Endothelial cell of umbilical vein (primary cell): ENCODE data around the gene CDC42EP4. TPM values are rescaled to one million over a fixed set of nuclear protein-coding genes. Genes with fewer than 3 reads are reported as not detected.

Experiments
- BruUV-seq: library from RNA; stranded (reverse); fragments of 400-500 nt; replicated peaks from 2 replicates; lab custom pipeline; 2021; lab: Mats Ljungman, UMichigan
- CTCF ChIA-PET: fragments of 300-600, 350-600 bp; sonication (Branson Sonifier 250); formaldehyde crosslinking; loops from one replicate; lab custom pipeline; 2021; ENCODE audit warnings: antibody characterized with exemption, inconsistent platforms; lab: Charles Lee
- POLR2A ChIA-PET: fragments of 300-600, 350-600 bp; sonication (Branson Sonifier 250); formaldehyde crosslinking; loops from one replicate; lab custom pipeline; 2021; ENCODE audit warnings: antibody characterized with exemption, inconsistent platforms; lab: Charles Lee
- DNase-seq: peaks from one replicate; pipeline ENCODE4 v3.0.0-alpha.2; 2011; ENCODE audit warnings: low read depth, low spot score
- FAIRE-seq: peaks from 2 replicates; lab custom pipeline; 2011; peaks lifted over from hg19 to GRCh38; lab: Jason Lieb, UNC
- H2AFZ ChIP-seq: 2 replicates; pipeline ENCODE4 v1.6.0; 2012; ENCODE audit warnings: low read depth, low read length, control low read depth, inconsistent platforms
- H3K27ac ChIP-seq: 2 replicates; pipeline ENCODE4 v1.5.1; 2011; ENCODE audit warnings: low read depth, mild to moderate bottlenecking, control low read depth, low read length, moderate library complexity; ENCODE audit not compliant: insufficient read depth
- H3K27me3 ChIP-seq, 2 experiments: 2 replicates each; pipeline versions ENCODE4 v1.6.0 to v1.6.1; 2011; ENCODE audit warnings: low read length in 2 of 2, mixed read lengths in 1 of 2; ENCODE audit not compliant: control insufficient read depth in 2 of 2, insufficient read depth in 2 of 2
- H3K36me3 ChIP-seq, 2 experiments: 2 replicates in 1 of 2; 3 replicates in 1 of 2; pipeline ENCODE4 v1.5.1; 2011; ENCODE audit warnings: low read length in 2 of 2, mild to moderate bottlenecking in 1 of 2, moderate library complexity in 1 of 2; ENCODE audit not compliant: control insufficient read depth in 2 of 2, insufficient read depth in 2 of 2; ENCODE audit errors: extremely low read depth in 1 of 2
- H3K4me1 ChIP-seq: 3 replicates; pipeline ENCODE4 v1.5.1; 2011; ENCODE audit warnings: mild to moderate bottlenecking, low read length; ENCODE audit not compliant: control insufficient read depth, insufficient read depth; ENCODE audit errors: extremely low read depth
- H3K4me2 ChIP-seq: 2 replicates; pipeline ENCODE4 v1.6.1; 2011; ENCODE audit warnings: low read length, control low read depth, mixed read lengths; ENCODE audit not compliant: insufficient read depth
- H3K4me3 ChIP-seq, 3 experiments: fragments of 200-600 bp in 1 of 3; sonication (generic), shearing (Covaris generic) in 1 of 3; replicated peaks in 1 of 3; 2 replicates each; pipeline ENCODE4 v1.5.1; 2011 to 2016; ENCODE audit warnings: control low read depth in 3 of 3, low read length in 3 of 3, mild to moderate bottlenecking in 2 of 3, inconsistent platforms in 1 of 3, low read depth in 1 of 3, moderate library complexity in 1 of 3; ENCODE audit not compliant: insufficient read depth in 1 of 3
- H3K79me2 ChIP-seq: 2 replicates; pipeline ENCODE4 v1.6.0; 2012; ENCODE audit warnings: low read length, inconsistent platforms; ENCODE audit not compliant: control insufficient read depth, insufficient read depth
- H3K9ac ChIP-seq: replicated peaks from 2 replicates; pipeline ENCODE3; 2011; ENCODE audit warnings: low read length, control low read depth; ENCODE audit not compliant: insufficient read depth; ENCODE audit errors: extremely low read depth
- H3K9me1 ChIP-seq: replicated peaks from 3 replicates; pipeline ENCODE4 v1.6.0; 2011; ENCODE audit warnings: mild to moderate bottlenecking, low read length; ENCODE audit not compliant: control insufficient read depth, insufficient read depth; ENCODE audit errors: extremely low read depth
- H3K9me3 ChIP-seq: replicated peaks from 2 replicates; pipeline ENCODE4 v1.5.1; 2012; ENCODE audit warnings: low read length, inconsistent platforms; ENCODE audit not compliant: control insufficient read depth, insufficient read depth
- H4K20me1 ChIP-seq: replicated peaks from 2 replicates; pipeline ENCODE3; 2011; ENCODE audit warnings: mild to moderate bottlenecking, low read length; ENCODE audit not compliant: control insufficient read depth, insufficient read depth; ENCODE audit errors: extremely low read depth
- EZH2 ChIP-seq: IDR thresholded peaks from 2 replicates; pipeline ENCODE4 v1.6.1; 2012; ENCODE audit warnings: borderline replicate concordance, low read depth, mild to moderate bottlenecking, moderate library complexity, low read length, inconsistent platforms; ENCODE audit not compliant: severe bottlenecking
- FOS ChIP-seq: IDR thresholded peaks from 2 replicates; pipeline ENCODE4 v1.6.1; 2011; ENCODE audit warnings: mild to moderate bottlenecking, low read length, moderate library complexity, borderline replicate concordance; ENCODE audit not compliant: insufficient read depth
- GATA2 ChIP-seq: IDR thresholded peaks from 2 replicates; pipeline ENCODE4 v1.7.0; 2011; ENCODE audit warnings: low read depth, mild to moderate bottlenecking, moderate library complexity, mixed read lengths, low read length; ENCODE audit not compliant: insufficient read length, insufficient read depth
- JUN ChIP-seq: IDR thresholded peaks from 2 replicates; pipeline ENCODE4 v1.6.1; 2011; ENCODE audit warnings: borderline replicate concordance, low read depth; ENCODE audit not compliant: insufficient read length, insufficient read depth
- MYC ChIP-seq: IDR thresholded peaks from one replicate; pipeline ENCODE4 v1.6.1; 2011; ENCODE audit warnings: mild to moderate bottlenecking, low read depth, low read length
- POLR2A ChIP-seq: IDR thresholded peaks from 2 replicates; pipeline ENCODE4 v1.6.1; 2012; ENCODE audit warnings: low read depth, mild to moderate bottlenecking, control low read depth, low read length
- POLR2AphosphoS5 ChIP-seq: IDR thresholded peaks from 2 replicates; pipeline ENCODE4 v1.6.1; 2012; ENCODE audit warnings: low read depth, mild to moderate bottlenecking, control low read depth, low read length, moderate library complexity; ENCODE audit not compliant: insufficient read depth
- dilution Hi-C: fragments of 300-500 bp; cut with MboI; formaldehyde crosslinking; loops from one replicate; pipeline ENCODE4 v1.15.0; 2019; ENCODE audit warnings: low sequenced_read_pairs; ENCODE audit not compliant: extremely low pct_ligation_motif_present
- intact Hi-C: fragments of 100-400 bp; cut with micrococcal nuclease; formaldehyde crosslinking; loops from one replicate; pipeline ENCODE4 v1.10.0; 2022
- polyA plus RNA-seq, 4 experiments: library from polyadenylated mRNA; depleted of rRNA in 3 of 4; stranded (reverse) in 3 of 4; unstranded in 1 of 4; fragments of >200 nt; gene quantifications; 2 replicates each; pipeline versions ENCODE4 v1.2.1 to v1.2.3, GENCODE V29; 2011 to 2012; ENCODE audit warnings: missing spikeins in 1 of 4
- total RNA-seq: library from RNA; stranded (reverse); gene quantifications from 2 replicates; pipeline ENCODE4 v1.2.3, GENCODE V29; 2021
- TF ChIP-seq, protein P1 (sequence below): IDR thresholded peaks from 2 replicates; pipeline ENCODE4 v1.6.1; 2011; ENCODE audit not compliant: insufficient read depth, insufficient read length
- TF ChIP-seq, protein P2 (sequence below), 2 donors: IDR thresholded peaks; 1 replicate in 1 of 2; 2 replicates in 1 of 2; pipeline ENCODE4 v1.5.1; 2011; ENCODE audit warnings: low read length in 2 of 2, mild to moderate bottlenecking in 2 of 2, moderate library complexity in 2 of 2, control low read depth in 1 of 2, inconsistent platforms in 1 of 2, low read depth in 1 of 2; ENCODE audit not compliant: insufficient read depth in 1 of 2; ENCODE audit errors: extremely low read depth in 1 of 2

CDC42EP4 gene
- total and polyA plus RNA-seq, 2 donors (not counting 3 experiments of a cell fraction or from before 2014, with no cell fraction given), result 11.4 to 19.6 TPM

DNA sequence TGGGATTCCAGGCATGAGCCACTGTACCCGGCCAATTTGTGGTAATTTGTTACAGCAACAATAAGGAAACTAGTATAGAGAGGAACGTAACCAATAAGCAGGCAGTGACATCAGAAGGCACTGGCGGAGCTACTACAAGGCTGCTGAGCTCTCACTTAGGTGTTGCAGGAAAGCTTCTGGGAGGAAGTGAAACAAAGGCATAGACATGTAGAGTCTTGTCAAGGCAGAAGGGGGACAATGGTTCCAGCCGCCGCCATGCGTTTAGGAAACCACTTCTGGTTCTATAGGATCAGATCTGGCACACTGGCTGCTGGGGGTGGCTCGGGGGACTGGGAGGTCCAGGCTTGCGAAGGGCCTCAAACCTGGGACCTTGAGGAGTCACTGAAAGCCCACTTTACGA lies 40.7 kb downstream of the CDC42EP4 start:
- no peaks in the 10 kb centered on the region for H3K4me1 ChIP-seq
- no peaks in the 10 kb centered on the region for H4K20me1 ChIP-seq
- no peaks in the 10 kb centered on the region for H3K27me3 ChIP-seq
- H3K4me2 ChIP-seq, result no peak overlapping the region
- no peak overlapping the region for H3K9ac ChIP-seq
- no peak overlapping the region for H3K27ac ChIP-seq
- no peak overlapping the region for H2AFZ ChIP-seq
- H3K4me3 ChIP-seq, result no peak overlapping the region
- FAIRE-seq (no peak), DNase-seq (no peak)
- CTCF ChIA-PET, result interaction anchor here (1.6 kb wide), 1 partner anchor 99 kb away, joined by 4 read pairs; no protein-coding TSS in a partner anchor
- no peaks in the 10 kb centered on the region for H3K9me3 ChIP-seq
- H3K36me3 ChIP-seq, result no peaks in the 10 kb centered on the region
- no peaks in the 10 kb centered on the region for H3K79me2 ChIP-seq
- intact Hi-C loops, result no loop called here
- dilution Hi-C loops, result no loop called here
- POLR2A ChIA-PET, result no interaction called here
- TF ChIP-seq, protein P1, sequence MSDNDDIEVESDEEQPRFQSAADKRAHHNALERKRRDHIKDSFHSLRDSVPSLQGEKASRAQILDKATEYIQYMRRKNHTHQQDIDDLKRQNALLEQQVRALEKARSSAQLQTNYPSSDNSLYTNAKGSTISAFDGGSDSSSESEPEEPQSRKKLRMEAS, result no peak
- TF ChIP-seq FOS (no peak), POLR2AphosphoS5 (no peak), EZH2 (no peak), POLR2A (no peak), GATA2 (no peak), MYC (no peak), JUN (no peak)
- TF ChIP-seq, protein P2, sequence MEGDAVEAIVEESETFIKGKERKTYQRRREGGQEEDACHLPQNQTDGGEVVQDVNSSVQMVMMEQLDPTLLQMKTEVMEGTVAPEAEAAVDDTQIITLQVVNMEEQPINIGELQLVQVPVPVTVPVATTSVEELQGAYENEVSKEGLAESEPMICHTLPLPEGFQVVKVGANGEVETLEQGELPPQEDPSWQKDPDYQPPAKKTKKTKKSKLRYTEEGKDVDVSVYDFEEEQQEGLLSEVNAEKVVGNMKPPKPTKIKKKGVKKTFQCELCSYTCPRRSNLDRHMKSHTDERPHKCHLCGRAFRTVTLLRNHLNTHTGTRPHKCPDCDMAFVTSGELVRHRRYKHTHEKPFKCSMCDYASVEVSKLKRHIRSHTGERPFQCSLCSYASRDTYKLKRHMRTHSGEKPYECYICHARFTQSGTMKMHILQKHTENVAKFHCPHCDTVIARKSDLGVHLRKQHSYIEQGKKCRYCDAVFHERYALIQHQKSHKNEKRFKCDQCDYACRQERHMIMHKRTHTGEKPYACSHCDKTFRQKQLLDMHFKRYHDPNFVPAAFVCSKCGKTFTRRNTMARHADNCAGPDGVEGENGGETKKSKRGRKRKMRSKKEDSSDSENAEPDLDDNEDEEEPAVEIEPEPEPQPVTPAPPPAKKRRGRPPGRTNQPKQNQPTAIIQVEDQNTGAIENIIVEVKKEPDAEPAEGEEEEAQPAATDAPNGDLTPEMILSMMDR (IDR thresholded peaks at IDR 0.05; ENCODE audit: extremely low read depth in 1 of 2, insufficient read depth in 1 of 2, low read depth in 1 of 2, low read length in 2 of 2), result no peak
- BruUV-seq, result no TSS peak
- H3K9me1 ChIP-seq, result no peaks in the 10 kb centered on the region
